AG09309 (cell line): Measurements from ENCODE around the gene ERBB4.

Experiments
- DNase-seq: peaks from one replicate; pipeline ENCODE4 v3.0.0-alpha.2; 2010; ENCODE audit warnings: low read depth
- H3K4me3 ChIP-seq: 2 replicates; pipeline ENCODE4 v1.5.1; 2011; ENCODE audit warnings: mild to moderate bottlenecking, low read depth, low read length, moderate library complexity; ENCODE audit not compliant: control insufficient read depth
- TF ChIP-seq, protein P1 (sequence below): IDR thresholded peaks from 2 replicates; pipeline ENCODE4 v1.5.1; 2011; ENCODE audit warnings: mild to moderate bottlenecking, low read depth, low read length, inconsistent platforms; ENCODE audit not compliant: insufficient read depth, control insufficient read depth; ENCODE audit errors: missing control alignments

The ERBB4 gene

DNA sequence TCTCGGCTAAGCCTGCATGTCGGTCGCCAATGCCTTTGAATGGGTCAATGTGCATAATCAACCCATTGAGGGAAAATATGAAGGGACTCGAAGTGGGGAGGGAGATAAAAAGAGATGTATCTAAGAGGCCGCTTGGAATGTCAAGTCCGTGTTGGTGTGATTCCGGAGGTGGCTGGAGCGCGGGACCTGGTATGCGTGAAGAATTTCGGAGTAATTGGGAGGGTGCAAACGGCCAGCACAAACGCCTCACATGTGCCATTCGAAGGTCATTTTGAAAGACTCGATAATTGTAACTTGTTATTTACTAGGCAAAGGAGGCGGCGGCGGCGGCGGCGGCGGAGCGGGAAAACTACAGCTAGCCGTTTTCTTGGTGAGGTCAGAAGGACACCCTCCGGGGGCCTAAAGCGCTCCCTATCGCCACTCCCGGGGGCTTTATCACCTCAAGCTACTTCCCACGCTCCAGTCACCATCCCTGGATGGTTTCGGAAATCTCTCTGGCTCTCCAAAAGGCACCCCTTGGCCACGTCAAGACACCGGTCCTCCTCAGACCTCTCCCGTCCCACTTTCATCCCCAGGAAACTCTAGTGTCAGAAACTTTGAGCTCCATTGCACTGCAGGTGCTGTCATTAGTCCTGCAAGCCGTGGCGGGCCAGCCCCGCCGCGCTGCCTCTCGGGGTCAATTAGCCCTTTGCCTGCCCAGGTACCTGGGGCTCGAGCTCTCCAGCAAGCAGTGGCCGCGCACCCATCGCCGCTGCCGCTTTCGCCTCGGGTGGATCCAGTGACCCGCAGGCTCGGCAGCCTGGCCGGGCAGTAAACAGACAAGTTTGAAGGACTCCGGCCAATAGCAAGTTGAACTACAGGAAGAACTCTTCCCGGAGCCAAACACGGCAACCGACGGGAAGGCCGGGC lies 1.5 kb downstream of the ERBB4 start:
- TF ChIP-seq, protein P1, sequence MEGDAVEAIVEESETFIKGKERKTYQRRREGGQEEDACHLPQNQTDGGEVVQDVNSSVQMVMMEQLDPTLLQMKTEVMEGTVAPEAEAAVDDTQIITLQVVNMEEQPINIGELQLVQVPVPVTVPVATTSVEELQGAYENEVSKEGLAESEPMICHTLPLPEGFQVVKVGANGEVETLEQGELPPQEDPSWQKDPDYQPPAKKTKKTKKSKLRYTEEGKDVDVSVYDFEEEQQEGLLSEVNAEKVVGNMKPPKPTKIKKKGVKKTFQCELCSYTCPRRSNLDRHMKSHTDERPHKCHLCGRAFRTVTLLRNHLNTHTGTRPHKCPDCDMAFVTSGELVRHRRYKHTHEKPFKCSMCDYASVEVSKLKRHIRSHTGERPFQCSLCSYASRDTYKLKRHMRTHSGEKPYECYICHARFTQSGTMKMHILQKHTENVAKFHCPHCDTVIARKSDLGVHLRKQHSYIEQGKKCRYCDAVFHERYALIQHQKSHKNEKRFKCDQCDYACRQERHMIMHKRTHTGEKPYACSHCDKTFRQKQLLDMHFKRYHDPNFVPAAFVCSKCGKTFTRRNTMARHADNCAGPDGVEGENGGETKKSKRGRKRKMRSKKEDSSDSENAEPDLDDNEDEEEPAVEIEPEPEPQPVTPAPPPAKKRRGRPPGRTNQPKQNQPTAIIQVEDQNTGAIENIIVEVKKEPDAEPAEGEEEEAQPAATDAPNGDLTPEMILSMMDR, result no peak
- DNase-seq, result no peak
- peak overlapping the region; percentile 46 for H3K4me3 ChIP-seq

DNA sequence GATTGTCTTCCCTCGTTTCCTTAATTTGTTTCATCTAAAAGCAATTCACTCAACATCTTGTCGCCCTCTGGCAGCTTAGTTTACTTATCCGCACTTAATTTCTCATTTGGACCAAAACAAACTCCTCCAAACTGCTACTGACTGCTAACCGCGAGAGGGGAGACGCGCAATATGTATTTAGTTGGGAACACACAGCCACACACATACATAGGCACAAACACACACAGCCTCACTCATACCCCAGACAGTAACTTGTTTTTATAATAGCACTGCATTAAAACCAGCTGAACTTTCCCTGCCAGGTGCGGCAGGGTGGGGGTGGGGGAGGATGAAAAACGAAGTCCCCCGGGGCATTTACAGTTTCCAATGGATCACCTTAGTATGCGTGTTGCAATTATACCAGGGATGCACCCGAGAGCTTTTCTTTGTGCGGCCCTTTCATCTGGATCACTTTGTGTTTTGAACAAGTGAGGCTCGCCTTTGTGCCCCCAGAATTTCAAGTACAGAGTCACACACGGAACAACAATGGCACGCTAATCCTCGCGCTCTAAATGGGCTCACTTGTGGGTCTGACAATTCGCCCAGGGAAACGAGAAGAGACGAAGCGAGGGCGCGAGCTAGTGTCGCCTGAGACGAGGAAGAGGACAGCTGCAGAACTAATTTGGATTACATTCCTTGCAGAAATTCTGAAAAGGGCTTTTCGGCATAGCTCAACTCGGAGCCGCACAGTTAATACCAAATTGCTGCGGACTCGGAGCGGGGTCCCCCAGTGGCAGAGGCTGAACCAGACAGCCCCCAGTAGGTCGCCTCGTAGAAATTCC lies 2.4 kb downstream of the ERBB4 start:
- no peak for DNase-seq
- peak overlapping the region; percentile 46 for H3K4me3 ChIP-seq
- TF ChIP-seq, protein P1, result no peak

DNA sequence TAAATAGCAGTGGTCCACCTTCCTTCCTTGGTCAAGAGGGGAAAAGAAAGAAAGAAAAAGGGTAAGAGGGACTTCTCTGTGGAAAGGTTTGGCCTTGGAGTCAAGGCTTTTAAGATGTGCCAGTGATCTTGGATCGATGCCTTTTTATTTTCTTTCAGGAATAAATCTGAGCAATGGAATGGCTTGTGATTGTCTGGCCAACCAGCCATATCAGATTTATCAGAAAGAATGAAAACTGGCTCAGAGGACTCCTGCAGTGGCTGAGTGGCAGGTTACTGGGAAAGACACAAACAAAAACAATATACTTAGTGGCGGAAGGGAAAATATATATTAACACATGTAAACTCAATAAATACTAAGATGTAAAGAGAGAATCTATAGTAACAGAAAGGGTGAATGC lies 4.3 kb downstream of the ERBB4 start:
- no peak overlapping the region for H3K4me3 ChIP-seq
- TF ChIP-seq, protein P1, result no peak
- no peak for DNase-seq

DNA sequence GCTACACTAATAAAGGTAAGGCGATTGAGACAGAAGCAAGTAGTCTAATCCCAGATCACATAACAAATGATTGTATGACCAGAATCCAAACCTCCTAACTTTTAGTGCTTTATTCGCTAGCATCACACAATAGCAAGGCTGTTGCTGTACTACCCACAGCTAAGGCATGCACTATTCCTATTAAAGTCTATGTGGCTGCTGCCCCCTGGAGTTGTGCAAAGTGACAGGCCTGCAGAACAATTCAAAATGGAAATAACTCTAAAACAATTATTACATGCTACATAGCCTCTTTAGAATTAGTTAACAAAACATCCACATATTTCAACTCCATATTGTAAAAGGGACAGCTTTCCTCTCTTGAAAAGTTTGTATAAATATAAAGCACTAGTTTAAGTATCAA lies 6.0 kb downstream of the ERBB4 start:
- TF ChIP-seq, protein P1, result no peak
- no peak for DNase-seq
- no peak overlapping the region for H3K4me3 ChIP-seq

DNA sequence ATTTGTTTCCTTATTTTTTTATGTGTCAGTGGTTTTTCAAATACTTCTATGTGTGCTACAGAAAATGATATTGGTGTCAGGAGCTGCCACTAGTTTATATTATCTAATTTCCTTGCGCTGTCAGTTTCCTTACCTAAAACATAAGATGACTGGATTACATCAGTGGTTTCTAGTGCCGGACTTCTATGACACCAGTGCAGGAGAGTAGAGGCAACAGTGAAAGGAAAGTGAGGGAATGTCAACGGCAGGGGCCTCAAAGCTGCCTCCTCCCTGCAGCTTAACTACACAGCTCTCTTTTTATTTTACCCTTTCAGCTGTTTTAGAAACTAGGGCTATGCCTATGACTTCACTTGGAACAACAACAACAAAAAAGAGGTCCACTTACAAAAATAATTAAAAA lies 6.5 kb downstream of the ERBB4 start:
- TF ChIP-seq, protein P1, result no peak
- H3K4me3 ChIP-seq, result no peak overlapping the region
- DNase-seq, result no peak

DNA sequence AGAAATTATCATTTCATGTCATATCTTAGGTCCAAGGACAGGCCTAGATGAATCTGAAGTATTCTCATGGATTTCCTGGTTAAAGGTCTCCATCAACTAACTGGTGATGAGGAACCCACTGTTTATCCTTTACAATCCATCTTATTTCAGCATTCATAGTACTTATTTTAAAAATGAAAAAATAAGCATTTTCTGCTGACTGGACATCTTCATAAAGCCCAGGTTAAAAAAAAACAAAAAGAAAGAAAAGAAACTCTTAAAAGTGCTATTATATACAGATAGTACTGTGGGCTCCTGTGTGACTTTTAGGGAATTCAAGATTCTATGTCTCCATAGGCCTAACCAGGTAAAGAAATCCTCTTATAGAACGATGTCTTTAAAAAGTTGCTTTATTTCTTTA lies 7.1 kb downstream of the ERBB4 start:
- TF ChIP-seq, protein P1, result no peak
- no peak for DNase-seq
- H3K4me3 ChIP-seq, result no peak overlapping the region
